Thymus (tissue), 11 donors: ENCODE data around the gene JAKMIP1. TPM values are rescaled to one million over a fixed set of nuclear protein-coding genes. Genes with fewer than 3 reads are reported as not detected.

Experiments used
- DNase-seq, 9 donors: peaks; one replicate each; pipeline ENCODE4 v3.0.0-alpha.2; 2013; ENCODE audit warnings: low spot score in 9 of 9, low read depth in 6 of 9, missing footprints in 1 of 9
- H3K27ac ChIP-seq, 2 donors: one replicate each; pipeline ENCODE4 v1.5.1; 2013; ENCODE audit warnings: control low read depth in 1 of 2, low read depth in 1 of 2, low read length in 1 of 2, mild to moderate bottlenecking in 1 of 2, moderate library complexity in 1 of 2
- H3K27me3 ChIP-seq, 2 donors: one replicate each; pipeline ENCODE4 v1.5.1; 2013; ENCODE audit warnings: low read length in 1 of 2; ENCODE audit not compliant: control insufficient read depth in 2 of 2, insufficient read depth in 1 of 2
- H3K36me3 ChIP-seq, 2 donors: one replicate each; pipeline ENCODE4 v1.5.1; 2013; ENCODE audit warnings: low read length in 1 of 2, mild to moderate bottlenecking in 1 of 2, moderate library complexity in 1 of 2; ENCODE audit not compliant: control insufficient read depth in 2 of 2, insufficient read depth in 2 of 2
- H3K4me1 ChIP-seq, 2 donors: one replicate each; pipeline ENCODE4 v1.5.1; 2013; ENCODE audit warnings: low read length in 2 of 2; ENCODE audit not compliant: control insufficient read depth in 2 of 2, insufficient read depth in 2 of 2
- H3K4me3 ChIP-seq, 2 donors: one replicate each; pipeline ENCODE4 v1.5.1; 2013; ENCODE audit warnings: low read length in 2 of 2, control low read depth in 1 of 2, mild to moderate bottlenecking in 1 of 2
- H3K9me3 ChIP-seq, 2 donors: one replicate each; pipeline ENCODE4 v1.5.1; 2013; ENCODE audit warnings: low read length in 1 of 2, mild to moderate bottlenecking in 1 of 2; ENCODE audit not compliant: control insufficient read depth in 2 of 2, insufficient read depth in 1 of 2
- WGBS: extraction: QIAGEN DNeasy Blood & Tissue Kit; methylation state at CpG from one replicate; pipeline ENCODE4 v1.1.7; 2013; 5-methylcytosine and 5-hydroxymethylcytosine counted together
- polyA plus RNA-seq: library from polyadenylated mRNA; stranded (reverse); fragments of 200-250 nt; gene quantifications from one replicate; pipeline ENCODE4 v1.2.3, GENCODE V29; 2013
- total RNA-seq: library from RNA; stranded (reverse); fragments of 120-200 nt; gene quantifications from one replicate; pipeline ENCODE4 v1.2.4, GENCODE V29; 2013
- donor health status: healthy.

Gene JAKMIP1
- total and polyA plus RNA-seq, 2 donors = 0.19 to 1.5 TPM

DNA sequence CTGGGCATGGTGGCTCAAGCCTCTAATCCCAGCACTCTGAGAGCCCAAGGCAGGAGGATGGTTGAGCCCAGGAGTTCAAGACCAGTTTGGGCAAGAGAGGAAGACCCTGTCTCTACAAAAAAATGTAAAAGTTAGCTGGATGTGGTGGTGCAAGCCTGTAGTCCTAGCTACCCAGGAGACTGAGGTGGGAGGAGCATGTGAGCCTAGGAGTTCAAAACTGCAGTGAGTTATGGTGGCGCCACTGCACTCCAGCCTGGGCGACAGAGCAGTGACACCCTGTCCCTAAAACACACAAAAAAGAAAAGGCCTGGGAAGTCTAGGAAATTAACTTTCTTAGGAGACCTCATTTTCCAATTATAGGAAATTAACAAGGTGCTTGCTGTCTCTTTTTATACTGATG, 76.8 kb downstream of the JAKMIP1 start:
- WGBS = 89% methylated on average over 2 of the region's 2 CpGs
- Histone ChIP-seq H3K27me3 (no peaks in the 10 kb centered on the region), H3K27ac (no peak overlapping the region), H3K9me3 (peaks cover 0 to 1% of the 10 kb centered on the region in 2 donors), H3K36me3 (no peaks in the 10 kb centered on the region), H3K4me3 (no peak overlapping the region), H3K4me1 (no peaks in the 10 kb centered on the region)
- no peak for DNase-seq

DNA sequence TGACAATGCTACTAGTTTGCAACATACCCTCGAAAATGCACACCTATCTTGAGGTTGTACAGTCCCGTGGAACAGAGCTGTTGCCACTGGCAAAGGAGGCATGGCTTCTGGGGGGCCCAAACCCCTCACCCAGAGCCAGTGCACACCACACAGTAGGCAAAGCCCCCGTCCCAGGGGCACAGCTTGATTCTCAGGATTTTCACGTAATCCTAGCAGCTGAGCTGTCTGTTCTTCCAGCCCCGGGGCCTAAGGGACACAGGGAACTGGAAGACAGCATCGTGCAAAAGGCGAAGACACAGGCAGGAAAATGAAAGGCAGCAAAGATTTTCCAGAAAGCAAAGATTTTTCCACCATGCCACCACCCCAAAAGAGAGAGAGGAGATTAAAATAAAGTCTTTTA, 77.2 kb downstream of the JAKMIP1 start:
- Histone ChIP-seq H3K27ac (no peak overlapping the region), H3K4me3 (no peak overlapping the region), H3K36me3 (no peaks in the 10 kb centered on the region), H3K27me3 (peaks cover 0 to 3% of the 10 kb centered on the region in 2 donors), H3K9me3 (peaks cover 0 to 1% of the 10 kb centered on the region in 2 donors), H3K4me1 (no peaks in the 10 kb centered on the region)
- 89% methylated on average over 7 of the region's 7 CpGs for WGBS
- DNase-seq = no peak

GRCh38 chr4:6122496-6122895, 77.9 kb downstream of the JAKMIP1 start:
- no peaks in the 10 kb centered on the region for H3K36me3 ChIP-seq
- no peak for DNase-seq
- H3K4me1 ChIP-seq = no peaks in the 10 kb centered on the region
- peaks cover 0 to 1% of the 10 kb centered on the region in 2 donors for H3K9me3 ChIP-seq
- no peak overlapping the region for H3K4me3 ChIP-seq
- H3K27me3 ChIP-seq = peaks cover 0 to 4% of the 10 kb centered on the region in 2 donors
- no peak overlapping the region for H3K27ac ChIP-seq
- 95% methylated on average over 6 of the region's 6 CpGs for WGBS

DNA sequence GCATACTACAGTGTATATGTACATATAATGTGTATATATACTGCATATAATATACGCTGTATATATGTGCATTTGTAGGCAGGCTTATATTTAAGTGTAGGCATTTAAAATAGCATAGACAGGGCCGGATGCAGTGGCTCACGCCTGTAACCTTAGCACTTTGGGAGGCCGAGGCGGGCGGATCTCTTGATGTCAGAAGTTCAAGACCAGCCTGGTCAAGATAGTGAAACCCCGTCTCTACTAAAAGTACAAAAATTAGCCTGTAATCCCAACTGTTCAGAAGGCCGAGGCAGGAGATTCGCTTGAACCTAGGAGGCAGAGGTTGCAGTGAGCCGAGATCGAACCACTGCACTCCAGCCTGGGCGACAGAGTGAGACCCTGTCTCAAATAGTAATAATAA, 78.4 kb downstream of the JAKMIP1 start:
- WGBS = 97% methylated on average over 12 of the region's 12 CpGs
- no peak overlapping the region for H3K27ac ChIP-seq
- no peak for DNase-seq

GRCh38 chr4:6121276-6121850, 79.0 kb downstream of the JAKMIP1 start:
- no peak for DNase-seq

More for the DNA sequence above, 78.4 kb downstream of the JAKMIP1 start:
- H3K9me3 ChIP-seq = peaks cover 0 to under 1% of the 10 kb centered on the region in 2 donors
- H3K4me3 ChIP-seq = no peak overlapping the region
- H3K36me3 ChIP-seq = no peaks in the 10 kb centered on the region
- H3K4me1 ChIP-seq = no peaks in the 10 kb centered on the region
- peaks cover 0 to 6% of the 10 kb centered on the region in 2 donors for H3K27me3 ChIP-seq

GRCh38 chr4:6120361-6120760, 80.0 kb downstream of the JAKMIP1 start:
- Histone ChIP-seq H3K36me3 (no peaks in the 10 kb centered on the region), H3K27ac (no peak overlapping the region), H3K4me1 (no peaks in the 10 kb centered on the region), H3K27me3 (peaks cover 0 to 18% of the 10 kb centered on the region in 2 donors), H3K4me3 (no peak overlapping the region), H3K9me3 (no peaks in the 10 kb centered on the region)
- no peak for DNase-seq
- WGBS = 73% methylated on average over 6 of the region's 6 CpGs

More at GRCh38 chr4:6121276-6121850, 79.0 kb downstream of the JAKMIP1 start:
- Histone ChIP-seq H3K9me3 (no peaks in the 10 kb centered on the region), H3K27me3 (peaks cover 0 to 10% of the 10 kb centered on the region in 2 donors), H3K4me1 (no peaks in the 10 kb centered on the region), H3K36me3 (no peaks in the 10 kb centered on the region), H3K27ac (no peak overlapping the region), H3K4me3 (no peak overlapping the region)
- WGBS = 94% methylated on average over 18 of the region's 18 CpGs

DNA sequence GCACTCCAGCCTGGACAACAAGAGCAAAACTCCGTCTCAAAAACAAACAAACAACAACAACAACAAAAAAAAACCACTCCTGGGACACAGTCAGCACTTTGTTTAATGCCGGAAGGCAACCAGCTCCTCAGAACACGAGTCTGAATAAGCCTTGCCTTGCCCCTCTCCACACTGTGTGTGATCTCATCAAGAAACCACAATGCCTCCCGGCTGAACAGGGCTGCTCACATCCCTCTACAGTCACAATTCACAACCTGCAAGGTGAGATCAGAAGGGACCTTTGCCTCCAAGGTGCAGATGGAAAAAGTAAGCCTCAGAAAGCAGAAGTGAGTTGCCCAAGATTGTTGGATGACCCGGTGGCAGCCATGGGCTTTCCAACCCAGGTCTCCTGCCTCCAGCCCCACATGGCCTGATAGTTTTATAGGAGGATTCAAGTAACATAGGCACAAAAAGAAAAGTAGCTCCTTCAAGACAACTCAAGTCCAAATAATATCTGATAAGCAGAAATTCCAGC, 80.8 kb downstream of the JAKMIP1 start:
- no peaks in the 10 kb centered on the region for H3K4me1 ChIP-seq
- H3K36me3 ChIP-seq = no peaks in the 10 kb centered on the region
- 66% methylated on average over 5 of the region's 5 CpGs for WGBS
- H3K4me3 ChIP-seq = no peak overlapping the region
- H3K27me3 ChIP-seq = peaks cover 0 to 18% of the 10 kb centered on the region in 2 donors
- DNase-seq = no peak
- H3K9me3 ChIP-seq = no peaks in the 10 kb centered on the region
- no peak overlapping the region for H3K27ac ChIP-seq

- Histone ChIP-seq H3K9me3 (no peaks in the 10 kb centered on the region), H3K4me3 (no peak overlapping the region), H3K36me3 (no peaks in the 10 kb centered on the region), H3K27me3 (peaks cover 0 to 18% of the 10 kb centered on the region in 2 donors), H3K4me1 (no peaks in the 10 kb centered on the region), H3K27ac (no peak overlapping the region)
- 86% methylated on average over 7 of the region's 7 CpGs for WGBS
- DNase-seq = no peak
Measured at GRCh38 chr4:6118201-6118600, 82.1 kb downstream of the JAKMIP1 start.

DNA sequence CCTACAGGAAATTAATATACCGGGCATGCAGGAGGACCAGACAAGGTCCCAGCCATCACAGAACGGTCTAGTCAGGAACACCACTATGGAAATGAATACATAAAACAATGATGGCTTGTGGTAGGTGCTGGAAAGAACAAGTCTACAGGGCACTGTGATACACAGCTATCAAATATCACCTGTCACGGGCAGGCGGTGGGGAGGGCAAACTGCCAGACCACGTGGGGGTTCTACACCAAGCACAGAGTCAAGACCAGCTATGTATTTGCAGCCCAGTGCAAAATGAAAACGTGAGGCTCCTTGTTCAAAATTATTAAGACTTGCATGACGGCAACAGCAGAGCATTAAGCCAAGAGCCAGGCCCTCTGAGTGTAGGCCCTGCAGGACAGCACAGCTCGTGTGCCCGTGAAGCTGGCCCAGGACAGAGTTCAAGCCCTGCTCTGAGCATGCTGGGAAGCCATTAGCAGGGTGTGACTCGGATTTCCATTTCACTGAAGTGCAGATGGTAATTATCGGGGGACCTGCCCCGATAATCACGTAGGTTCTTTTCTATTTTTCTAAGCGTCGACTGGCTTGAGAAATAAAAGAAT, 83.6 kb downstream of the JAKMIP1 start:
- 42% methylated on average over 15 of the region's 15 CpGs for WGBS
- H3K4me3 ChIP-seq = no peak overlapping the region
- no peak overlapping the region for H3K27ac ChIP-seq
- H3K27me3 ChIP-seq = peaks cover 0 to 18% of the 10 kb centered on the region in 2 donors
- DNase-seq = no peak
- H3K9me3 ChIP-seq = no peaks in the 10 kb centered on the region
- no peaks in the 10 kb centered on the region for H3K4me1 ChIP-seq
- no peaks in the 10 kb centered on the region for H3K36me3 ChIP-seq
